ENCODE results near the gene TTLL11.

TTLL11 gene

GRCh38 chr9:121876658-121877271 is 216.3 kb downstream of the TTLL11 start:
- no peak overlapping the region for H3K4me2 ChIP-seq (ENCODE audit: low read length)
- H3K4me1 ChIP-seq (ENCODE audit: control insufficient read depth, low read length) = no peaks in the 10 kb centered on the region
- H3K27ac ChIP-seq (ENCODE audit: low read depth, low read length) = no peak overlapping the region
- H4K20me1 ChIP-seq (ENCODE audit: control insufficient read depth, insufficient read depth, low read depth, low read length) = no peaks in the 10 kb centered on the region
- no peaks in the 10 kb centered on the region for H3K36me3 ChIP-seq (ENCODE audit: control insufficient read depth, low read length)
- no peaks in the 10 kb centered on the region for H3K9me2 ChIP-seq (replicated peaks; ENCODE audit: control insufficient read depth, low read length)
- no peaks in the 10 kb centered on the region for H3K9me3 ChIP-seq (ENCODE audit: control insufficient read depth, insufficient read depth, low read length)
- no peaks in the 10 kb centered on the region for H3K79me2 ChIP-seq (ENCODE audit: control insufficient read depth, low read length)
- TF ChIP-seq EZH2phosphoT487 (IDR thresholded peaks at IDR 0.05; ENCODE audit: borderline replicate concordance, low read length) (no peak), CTCF (IDR thresholded peaks at IDR 0.05; ENCODE audit: low read depth, low read length, poor library complexity, severe bottlenecking) (no peak)
- H3K27me3 ChIP-seq (ENCODE audit: control insufficient read depth, low read length) = no peaks in the 10 kb centered on the region
- H3F3A ChIP-seq (ENCODE audit: control insufficient read depth, insufficient read depth) = no peaks in the 10 kb centered on the region
- H3K4me3 ChIP-seq (ENCODE audit: low read length) = no peak overlapping the region

GRCh38 chr9:121876255-121876654 is 216.9 kb downstream of the TTLL11 start:
- Histone ChIP-seq H3K27me3 (ENCODE audit: control insufficient read depth, low read length) (no peaks in the 10 kb centered on the region), H3K9me2 (replicated peaks; ENCODE audit: control insufficient read depth, low read length) (no peaks in the 10 kb centered on the region), H3K4me2 (ENCODE audit: low read length) (no peak overlapping the region), H3K4me1 (ENCODE audit: control insufficient read depth, low read length) (no peaks in the 10 kb centered on the region), H3K36me3 (ENCODE audit: control insufficient read depth, low read length) (no peaks in the 10 kb centered on the region), H3K79me2 (ENCODE audit: control insufficient read depth, low read length) (no peaks in the 10 kb centered on the region), H3F3A (ENCODE audit: control insufficient read depth, insufficient read depth) (no peaks in the 10 kb centered on the region), H3K4me3 (ENCODE audit: low read length) (no peak overlapping the region), H3K27ac (ENCODE audit: low read depth, low read length) (no peak overlapping the region), H3K9me3 (ENCODE audit: control insufficient read depth, insufficient read depth, low read length) (no peaks in the 10 kb centered on the region), H4K20me1 (ENCODE audit: control insufficient read depth, insufficient read depth, low read depth, low read length) (no peaks in the 10 kb centered on the region)
- TF ChIP-seq EZH2phosphoT487 (IDR thresholded peaks at IDR 0.05; ENCODE audit: borderline replicate concordance, low read length) (no peak), CTCF (IDR thresholded peaks at IDR 0.05; ENCODE audit: low read depth, low read length, poor library complexity, severe bottlenecking) (no peak)

GRCh38 chr9:121874524-121874923 is 218.6 kb downstream of the TTLL11 start:
- H3K27me3 ChIP-seq (ENCODE audit: control insufficient read depth, low read length) = no peaks in the 10 kb centered on the region
- H3K4me2 ChIP-seq (ENCODE audit: low read length) = no peak overlapping the region
- H3K27ac ChIP-seq (ENCODE audit: low read depth, low read length) = no peak overlapping the region
- no peaks in the 10 kb centered on the region for H3K9me3 ChIP-seq (ENCODE audit: control insufficient read depth, insufficient read depth, low read length)
- H3K4me3 ChIP-seq (ENCODE audit: low read length) = no peak overlapping the region
- no peaks in the 10 kb centered on the region for H3F3A ChIP-seq (ENCODE audit: control insufficient read depth, insufficient read depth)
- no peaks in the 10 kb centered on the region for H4K20me1 ChIP-seq (ENCODE audit: control insufficient read depth, insufficient read depth, low read depth, low read length)
- TF ChIP-seq CTCF (IDR thresholded peaks at IDR 0.05; ENCODE audit: low read depth, low read length, poor library complexity, severe bottlenecking) (no peak), EZH2phosphoT487 (IDR thresholded peaks at IDR 0.05; ENCODE audit: borderline replicate concordance, low read length) (no peak)
- no peaks in the 10 kb centered on the region for H3K9me2 ChIP-seq (replicated peaks; ENCODE audit: control insufficient read depth, low read length)
- H3K36me3 ChIP-seq (ENCODE audit: control insufficient read depth, low read length) = no peaks in the 10 kb centered on the region
- no peaks in the 10 kb centered on the region for H3K4me1 ChIP-seq (ENCODE audit: control insufficient read depth, low read length)
- H3K79me2 ChIP-seq (ENCODE audit: control insufficient read depth, low read length) = no peaks in the 10 kb centered on the region

Measured in DOHH2 (cell line).